Glutamatergic neuron (in vitro differentiated cells): ENCODE measurements around the gene RAPGEF1. TPM values are rescaled to one million over a fixed set of nuclear protein-coding genes. Genes with fewer than 3 reads are reported as not detected.

Source experiments
- DNase-seq: peaks from one replicate; pipeline ENCODE4 v3.0.0; 2022
- H3K27ac Mint-ChIP-seq: one replicate; pipeline ENCODE4 v1.8.0; 2020; ENCODE audit warnings: mild to moderate bottlenecking, mixed read lengths, inconsistent platforms; ENCODE audit not compliant: unreplicated experiment
- H3K27me3 Mint-ChIP-seq: one replicate; pipeline ENCODE4 v1.8.0; 2020; ENCODE audit warnings: mild to moderate bottlenecking, moderate library complexity, mixed read lengths, inconsistent platforms; ENCODE audit not compliant: unreplicated experiment
- H3K36me3 Mint-ChIP-seq: one replicate; pipeline ENCODE4 v1.8.0; 2020; ENCODE audit warnings: mild to moderate bottlenecking, mixed read lengths, inconsistent platforms; ENCODE audit not compliant: unreplicated experiment
- H3K4me1 Mint-ChIP-seq: one replicate; pipeline ENCODE4 v1.8.0; 2020; ENCODE audit warnings: mild to moderate bottlenecking, low read depth, mixed read lengths, inconsistent platforms; ENCODE audit not compliant: unreplicated experiment
- H3K4me3 Mint-ChIP-seq: one replicate; pipeline ENCODE4 v1.8.0; 2020; ENCODE audit warnings: mild to moderate bottlenecking, mixed read lengths, inconsistent platforms; ENCODE audit not compliant: unreplicated experiment
- H3K9me3 Mint-ChIP-seq: one replicate; pipeline ENCODE4 v1.8.0; 2020; ENCODE audit warnings: mild to moderate bottlenecking, moderate library complexity, mixed read lengths, inconsistent platforms; ENCODE audit not compliant: unreplicated experiment
- CTCF ChIP-seq: fragments of 200-600 bp; sonication (generic); IDR thresholded peaks from one replicate; pipeline ENCODE4 v1.5.0; 2021; ENCODE audit not compliant: partially characterized antibody, unreplicated experiment
- total RNA-seq: library from RNA; stranded (reverse); fragmentation: NEBNext Ultra II Directional; extraction: Animal tissue kit (Norgen Biotek cat#: 25700); gene quantifications from one replicate; pipeline ENCODE4 v1.2.1, GENCODE V29; 2021; ENCODE audit not compliant: unreplicated experiment

The RAPGEF1 gene
- total RNA-seq, 1 donor from 2014 or later: 319 TPM

DNA sequence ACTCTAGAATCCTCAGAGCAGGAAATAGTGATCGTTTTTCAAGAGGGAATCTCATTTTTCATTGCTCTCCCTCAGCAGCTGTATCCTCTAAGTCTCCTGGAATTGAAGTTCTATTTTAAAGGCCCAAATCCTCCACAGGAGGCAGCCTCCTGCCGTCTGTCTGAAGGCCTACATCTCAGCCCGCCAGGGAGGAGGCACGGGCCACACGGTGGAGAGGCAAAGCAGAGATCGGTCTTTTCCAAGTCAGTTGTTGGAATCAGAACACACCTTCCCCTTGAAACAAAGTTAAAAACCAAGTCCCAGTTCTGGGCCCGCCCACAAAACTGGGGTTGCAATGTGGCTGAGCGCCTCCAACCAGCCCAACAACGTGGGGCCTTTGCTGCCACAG lies 68.7 kb downstream of the RAPGEF1 start:
- H3K36me3 Mint-ChIP-seq: no peaks in the 10 kb centered on the region
- H3K9me3 Mint-ChIP-seq: peaks cover 6% of the 10 kb centered on the region
- DNase-seq: no peak
- H3K27ac Mint-ChIP-seq: no peak overlapping the region
- TF ChIP-seq CTCF: no peak
- H3K27me3 Mint-ChIP-seq: peaks cover 6% of the 10 kb centered on the region
- H3K4me3 Mint-ChIP-seq: peak overlapping the region; percentile 10
- H3K4me1 Mint-ChIP-seq: peaks cover 54% of the 10 kb centered on the region

- H3K4me1 Mint-ChIP-seq: peaks cover 53% of the 10 kb centered on the region
- H3K27me3 Mint-ChIP-seq: peaks cover 6% of the 10 kb centered on the region
- no peak for TF ChIP-seq CTCF
Measured at GRCh38 chr9:131670247-131671132, 69.4 kb downstream of the RAPGEF1 start.

GRCh38 chr9:131669269-131670157 lies 70.4 kb downstream of the RAPGEF1 start:
- H3K4me1 Mint-ChIP-seq: peaks cover 49% of the 10 kb centered on the region
- no peak for DNase-seq
- TF ChIP-seq CTCF: no peak
- H3K27ac Mint-ChIP-seq: peak overlapping the region; percentile 87
- peak overlapping the region; percentile 20 for H3K4me3 Mint-ChIP-seq
- H3K27me3 Mint-ChIP-seq: peaks cover 2% of the 10 kb centered on the region
- H3K9me3 Mint-ChIP-seq: peaks cover 8% of the 10 kb centered on the region
- H3K36me3 Mint-ChIP-seq: peaks cover 8% of the 10 kb centered on the region

More at GRCh38 chr9:131670247-131671132, 69.4 kb downstream of the RAPGEF1 start:
- Mint-ChIP-seq H3K27ac (peak overlapping the region; percentile 22), H3K36me3 (peaks cover 2% of the 10 kb centered on the region), H3K9me3 (peaks cover 8% of the 10 kb centered on the region), H3K4me3 (peak overlapping the region; percentile 33)
- DNase-seq: no peak

GRCh38 chr9:131668439-131669268 lies 71.2 kb downstream of the RAPGEF1 start:
- peaks cover 8% of the 10 kb centered on the region for H3K9me3 Mint-ChIP-seq
- peak overlapping the region; percentile 87 for H3K27ac Mint-ChIP-seq
- peak overlapping the region; percentile 49 for H3K4me3 Mint-ChIP-seq
- H3K4me1 Mint-ChIP-seq: peaks cover 46% of the 10 kb centered on the region
- TF ChIP-seq CTCF: no peak
- peaks cover 17% of the 10 kb centered on the region for H3K36me3 Mint-ChIP-seq
- peaks cover 2% of the 10 kb centered on the region for H3K27me3 Mint-ChIP-seq
- peak; percentile 39 for DNase-seq
